Fibroblast of lung (primary cell): ENCODE measurements around the gene FAAP100.

ENCODE experiments used
- CTCF ChIP-seq, 2 donors: IDR thresholded peaks in 1 of 2; conservative IDR thresholded peaks in 1 of 2; 1 replicate in 1 of 2; 2 replicates in 1 of 2; pipeline ENCODE4 v1.5.1; 2011 to 2012; ENCODE audit warnings: low read length in 2 of 2, control low read depth in 1 of 2, inconsistent platforms in 1 of 2, low read depth in 1 of 2, mild to moderate bottlenecking in 1 of 2
- EZH2 ChIP-seq: IDR thresholded peaks from 2 replicates; pipeline ENCODE4 v1.5.1; 2012; ENCODE audit warnings: low read length, control low read depth, mild to moderate bottlenecking; ENCODE audit errors: missing control alignments

DNA sequence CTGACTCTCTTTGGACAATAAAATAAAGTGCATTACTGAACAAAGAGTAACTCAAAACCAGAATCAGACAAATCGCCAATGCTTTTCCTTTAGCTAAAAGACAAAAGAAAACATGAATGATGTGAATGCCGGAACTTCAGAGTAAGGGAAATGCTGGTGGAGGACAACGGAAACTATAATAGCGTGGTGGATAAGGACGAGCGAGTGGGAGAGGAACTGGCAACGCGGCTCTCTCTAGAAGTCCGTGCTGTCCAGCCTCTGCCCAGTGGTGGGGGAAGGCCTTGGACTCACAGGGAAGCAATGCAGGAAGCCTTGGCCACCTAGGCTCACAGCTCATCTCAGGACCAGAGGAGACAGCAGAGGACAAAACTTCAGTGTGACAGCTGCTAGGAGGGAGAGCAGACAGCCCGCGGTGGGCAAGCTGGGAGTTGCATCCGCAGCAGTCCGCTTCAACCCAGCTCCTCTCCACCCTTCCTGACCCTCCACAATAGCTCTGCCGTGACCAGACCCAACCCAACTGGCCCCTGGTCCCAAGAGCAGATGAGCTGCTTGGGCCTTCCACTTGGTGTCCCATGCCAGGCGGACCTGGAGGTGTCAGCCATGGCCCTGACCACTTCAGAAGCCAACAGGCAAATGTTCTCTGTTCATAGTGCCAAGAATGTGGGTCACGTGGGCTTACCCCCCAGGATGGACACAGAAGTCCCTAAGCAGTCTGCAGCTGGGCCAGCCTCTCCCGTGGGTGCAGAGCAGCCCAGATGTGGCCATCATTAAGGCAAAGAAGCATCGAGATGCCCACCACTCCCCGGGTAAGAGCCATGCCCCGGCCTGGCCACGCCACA, 5.3 kb upstream of the FAAP100 start:
- TF ChIP-seq CTCF (conservative IDR thresholded peaks at IDR 0.05 in 1 of 2, IDR thresholded peaks at IDR 0.05 in 1 of 2; ENCODE audit: low read depth in 1 of 2, low read length in 2 of 2) (no peak), EZH2 (no peak)
